Measurements from ENCODE around the gene SEMA6C.

SEMA6C gene

DNA sequence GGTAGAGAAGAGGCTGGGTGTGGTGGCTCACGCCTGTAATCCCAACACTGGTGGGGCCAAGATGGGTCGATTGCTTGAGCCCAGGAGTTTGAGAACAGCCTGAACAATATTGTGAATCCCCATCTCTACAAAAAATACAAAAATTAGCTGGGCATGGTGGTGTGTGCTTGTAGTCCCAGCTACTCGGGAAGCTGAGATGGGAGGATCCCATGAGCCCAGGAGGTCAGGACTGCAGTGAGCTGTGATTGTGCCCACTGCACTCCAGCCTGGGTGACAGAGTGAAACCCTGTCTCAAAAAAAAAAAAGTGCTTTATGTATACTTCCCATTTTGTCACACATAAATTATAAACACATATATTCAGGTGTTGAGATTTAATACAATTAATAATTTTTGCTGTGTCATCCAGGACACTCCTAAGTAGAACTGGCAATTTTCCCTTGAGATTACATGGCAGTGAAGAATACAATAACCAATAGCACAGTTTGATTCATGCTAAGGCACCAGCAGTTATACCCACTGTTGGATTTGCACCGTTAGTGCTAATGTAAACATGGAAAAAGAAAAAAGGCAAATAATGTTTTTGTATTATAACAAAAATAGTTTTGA, 60.4 kb downstream of the SEMA6C start:
- Histone ChIP-seq H3K9me3 (no peaks in the 10 kb centered on the region), H3K36me3 (no peaks in the 10 kb centered on the region), H3K27me3 (no peaks in the 10 kb centered on the region), H3K4me3 (ENCODE audit: low read depth, low read length) (no peak overlapping the region), H3K4me1 (no peaks in the 10 kb centered on the region)
- no peak for DNase-seq
- TF ChIP-seq, protein P1, sequence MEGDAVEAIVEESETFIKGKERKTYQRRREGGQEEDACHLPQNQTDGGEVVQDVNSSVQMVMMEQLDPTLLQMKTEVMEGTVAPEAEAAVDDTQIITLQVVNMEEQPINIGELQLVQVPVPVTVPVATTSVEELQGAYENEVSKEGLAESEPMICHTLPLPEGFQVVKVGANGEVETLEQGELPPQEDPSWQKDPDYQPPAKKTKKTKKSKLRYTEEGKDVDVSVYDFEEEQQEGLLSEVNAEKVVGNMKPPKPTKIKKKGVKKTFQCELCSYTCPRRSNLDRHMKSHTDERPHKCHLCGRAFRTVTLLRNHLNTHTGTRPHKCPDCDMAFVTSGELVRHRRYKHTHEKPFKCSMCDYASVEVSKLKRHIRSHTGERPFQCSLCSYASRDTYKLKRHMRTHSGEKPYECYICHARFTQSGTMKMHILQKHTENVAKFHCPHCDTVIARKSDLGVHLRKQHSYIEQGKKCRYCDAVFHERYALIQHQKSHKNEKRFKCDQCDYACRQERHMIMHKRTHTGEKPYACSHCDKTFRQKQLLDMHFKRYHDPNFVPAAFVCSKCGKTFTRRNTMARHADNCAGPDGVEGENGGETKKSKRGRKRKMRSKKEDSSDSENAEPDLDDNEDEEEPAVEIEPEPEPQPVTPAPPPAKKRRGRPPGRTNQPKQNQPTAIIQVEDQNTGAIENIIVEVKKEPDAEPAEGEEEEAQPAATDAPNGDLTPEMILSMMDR (IDR thresholded peaks at IDR 0.05; ENCODE audit: low read depth, low read length) = no peak

All from BE2C (cell line).